LNCaP clone FGC (cell line): Measurements from ENCODE around the gene CASZ1.
A peak's percentile ranks its signal among the peaks of the same experiment; 100 is the strongest.

Experiments used
- DNase-seq: peaks from one replicate; pipeline ENCODE4 v3.0.0-alpha.2; 2011; ENCODE audit warnings: low read depth
- H3K4me3 ChIP-seq: 2 replicates; pipeline ENCODE4 v1.5.1; 2011; ENCODE audit warnings: mild to moderate bottlenecking, low read depth, low read length, control low read depth
- TF ChIP-seq, protein P1 (sequence below): IDR thresholded peaks from 2 replicates; pipeline ENCODE4 v1.5.1; 2012; ENCODE audit warnings: mild to moderate bottlenecking; ENCODE audit not compliant: control insufficient read depth, insufficient read depth; ENCODE audit errors: extremely low read depth

The CASZ1 gene

DNA sequence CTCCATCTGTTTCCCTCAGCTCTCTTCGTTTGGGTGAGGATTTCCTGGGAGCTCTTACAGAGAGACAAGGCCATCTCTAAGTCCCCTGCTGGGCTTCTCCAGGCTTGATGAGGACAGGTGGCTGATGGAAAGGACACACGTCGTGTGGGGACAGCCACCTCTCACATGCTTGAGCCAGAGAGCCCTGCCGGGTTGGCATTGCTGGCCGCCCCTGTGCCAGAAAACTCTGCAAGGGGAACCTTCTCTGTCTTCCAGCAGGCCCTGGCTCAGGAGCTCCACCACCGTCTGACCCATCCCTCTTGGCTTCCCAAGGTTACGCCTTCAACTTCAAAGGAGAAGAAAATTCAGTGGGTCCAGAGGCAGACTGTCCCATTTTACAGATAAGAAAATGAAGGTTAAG is 82.8 kb downstream of the CASZ1 start:
- H3K4me3 ChIP-seq: no peak overlapping the region
- DNase-seq: no peak
- TF ChIP-seq, protein P1, sequence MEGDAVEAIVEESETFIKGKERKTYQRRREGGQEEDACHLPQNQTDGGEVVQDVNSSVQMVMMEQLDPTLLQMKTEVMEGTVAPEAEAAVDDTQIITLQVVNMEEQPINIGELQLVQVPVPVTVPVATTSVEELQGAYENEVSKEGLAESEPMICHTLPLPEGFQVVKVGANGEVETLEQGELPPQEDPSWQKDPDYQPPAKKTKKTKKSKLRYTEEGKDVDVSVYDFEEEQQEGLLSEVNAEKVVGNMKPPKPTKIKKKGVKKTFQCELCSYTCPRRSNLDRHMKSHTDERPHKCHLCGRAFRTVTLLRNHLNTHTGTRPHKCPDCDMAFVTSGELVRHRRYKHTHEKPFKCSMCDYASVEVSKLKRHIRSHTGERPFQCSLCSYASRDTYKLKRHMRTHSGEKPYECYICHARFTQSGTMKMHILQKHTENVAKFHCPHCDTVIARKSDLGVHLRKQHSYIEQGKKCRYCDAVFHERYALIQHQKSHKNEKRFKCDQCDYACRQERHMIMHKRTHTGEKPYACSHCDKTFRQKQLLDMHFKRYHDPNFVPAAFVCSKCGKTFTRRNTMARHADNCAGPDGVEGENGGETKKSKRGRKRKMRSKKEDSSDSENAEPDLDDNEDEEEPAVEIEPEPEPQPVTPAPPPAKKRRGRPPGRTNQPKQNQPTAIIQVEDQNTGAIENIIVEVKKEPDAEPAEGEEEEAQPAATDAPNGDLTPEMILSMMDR: no peak

DNA sequence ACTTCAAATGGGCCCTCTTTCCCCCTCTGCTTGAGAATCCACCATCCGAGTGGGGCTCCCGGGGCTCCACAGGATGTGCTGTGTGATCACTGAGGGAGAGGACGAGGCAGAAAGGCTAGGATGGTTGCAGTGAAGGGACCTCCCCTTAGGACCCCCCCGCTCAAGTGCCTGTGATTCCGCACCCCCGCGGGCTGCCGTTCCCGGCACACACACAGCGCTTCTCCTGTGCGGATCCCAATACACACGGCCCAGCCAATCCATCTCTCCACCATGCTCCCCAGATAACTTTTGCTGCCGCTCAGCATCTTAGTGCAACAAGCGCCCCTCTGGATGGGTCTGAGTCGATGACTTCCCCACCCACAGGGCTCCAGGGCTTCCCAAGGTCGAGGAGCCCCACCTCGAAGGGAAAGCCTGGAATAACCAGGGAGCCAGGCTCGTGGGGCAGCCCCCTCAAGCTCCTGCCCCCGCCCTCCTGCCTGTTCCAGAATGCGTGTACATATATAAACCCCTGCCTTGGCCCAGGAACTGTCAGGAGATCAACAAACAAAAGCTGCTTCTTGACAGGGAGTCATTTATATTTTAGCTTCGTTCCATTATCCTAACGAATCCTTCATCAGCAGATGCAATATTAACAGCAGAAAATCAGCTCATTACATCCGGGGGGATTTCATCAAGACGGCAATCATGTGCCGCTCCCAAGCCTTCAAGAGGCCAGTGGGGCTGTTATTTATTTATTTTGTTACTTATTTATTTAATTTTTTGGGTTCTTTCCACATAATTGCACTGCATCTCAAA is 83.7 kb downstream of the CASZ1 start:
- no peak overlapping the region for H3K4me3 ChIP-seq
- TF ChIP-seq, protein P1: no peak
- DNase-seq: no peak

- TF ChIP-seq, protein P1: no peak
- peak; percentile 56 for DNase-seq
- H3K4me3 ChIP-seq: no peak overlapping the region
Measured at GRCh38 chr1:10710489-10710888, 86.0 kb downstream of the CASZ1 start.

DNA sequence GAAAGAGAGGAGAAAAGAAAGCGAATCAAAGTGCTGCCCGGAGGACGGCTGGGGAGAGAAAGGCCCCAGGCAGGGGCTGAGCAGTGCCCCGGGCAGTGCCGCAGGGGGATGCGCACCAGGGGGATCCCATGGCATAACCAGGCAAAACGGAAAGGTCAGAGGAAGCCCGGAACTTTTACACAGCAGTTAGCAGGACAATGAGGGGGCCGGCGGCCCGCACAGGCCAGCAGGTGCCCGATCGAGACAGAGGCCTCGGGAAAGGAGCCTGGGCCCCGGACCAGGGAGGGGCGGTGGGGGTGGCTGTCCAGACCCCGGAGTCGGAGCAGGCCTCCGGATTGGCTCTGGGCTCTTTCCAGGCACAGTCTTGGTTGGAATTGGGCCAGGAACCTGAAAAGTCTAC is 86.8 kb downstream of the CASZ1 start:
- TF ChIP-seq, protein P1: no peak
- DNase-seq: no peak
- H3K4me3 ChIP-seq: no peak overlapping the region

GRCh38 chr1:10709165-10709564 is 87.3 kb downstream of the CASZ1 start:
- TF ChIP-seq, protein P1: no peak
- H3K4me3 ChIP-seq: no peak overlapping the region
- no peak for DNase-seq

- no peak for DNase-seq
- TF ChIP-seq, protein P1: no peak
- no peak overlapping the region for H3K4me3 ChIP-seq
Measured at GRCh38 chr1:10708757-10709156, 87.7 kb downstream of the CASZ1 start.

GRCh38 chr1:10707208-10707607 is 89.2 kb downstream of the CASZ1 start:
- H3K4me3 ChIP-seq: no peak overlapping the region
- no peak for DNase-seq
- TF ChIP-seq, protein P1: no peak
